ENCODE data around the gene PTBP1.
"Not testable (repeated sequence)": the region's sequence is repeated elsewhere in the genome, so short reads cannot be mapped to it uniquely, and the experiment has no call there.

DNA sequence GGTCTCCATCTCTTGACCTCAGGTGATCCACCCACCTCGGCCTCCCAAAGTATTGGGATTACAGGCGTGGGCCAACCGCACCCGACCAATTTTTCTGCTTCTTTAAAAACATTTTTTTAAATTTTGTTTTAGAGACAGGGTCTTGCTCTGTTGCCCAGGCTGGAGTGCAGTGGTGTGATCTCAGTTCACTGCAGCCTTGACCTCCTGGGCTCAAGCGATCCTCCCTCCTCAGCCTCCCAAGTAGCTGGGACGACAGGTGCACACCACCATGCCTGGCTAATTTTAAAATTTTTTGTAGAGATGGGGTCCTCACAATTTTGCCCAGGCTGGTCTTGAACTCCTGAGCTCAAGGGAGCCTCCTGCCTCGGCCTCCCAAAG, 45.5 kb downstream of the PTBP1 start:
- TF ChIP-seq POLR2AphosphoS5, POLR2A (IDR thresholded peaks at IDR 0.05; ENCODE audit: low read depth, low read length): not testable (repeated sequence)

Data from GM12892 (cell line).